Mesodermal cell (in vitro differentiated cells): ENCODE results near the gene ARHGAP6.
"Not testable (repeated sequence)": the region's sequence is repeated elsewhere in the genome, so short reads cannot be mapped to it uniquely, and the experiment has no call there.

Experiments used
- H3K27ac ChIP-seq: 2 replicates; pipeline ENCODE4 v1.7.0; 2013; ENCODE audit warnings: mild to moderate bottlenecking, low read depth, low read length, moderate library complexity; ENCODE audit not compliant: severe bottlenecking
- H3K36me3 ChIP-seq: 2 replicates; pipeline ENCODE4 v1.7.1; 2013; ENCODE audit warnings: mild to moderate bottlenecking, low read length, moderate library complexity; ENCODE audit not compliant: control insufficient read depth, insufficient read depth
- H3K4me1 ChIP-seq: one replicate; pipeline ENCODE4 v1.7.1; 2013; ENCODE audit warnings: mild to moderate bottlenecking, low read length; ENCODE audit not compliant: insufficient read depth, control insufficient read depth, poor library complexity, severe bottlenecking
- H3K4me3 ChIP-seq: 2 replicates; pipeline ENCODE4 v1.7.0; 2013; ENCODE audit warnings: low read length, control low read depth, mild to moderate bottlenecking; ENCODE audit not compliant: insufficient read depth, poor library complexity, severe bottlenecking; ENCODE audit errors: extremely low read depth
- H3K9me3 ChIP-seq: 2 replicates; pipeline ENCODE4 v1.7.1; 2013; ENCODE audit warnings: mild to moderate bottlenecking, low read length, moderate library complexity; ENCODE audit not compliant: control insufficient read depth
- WGBS, 2 experiments: methylation state at CpG; one replicate each; pipeline ENCODE4 v1.1.5; 2013; ENCODE audit warnings: missing lambda C conversion rate in 2 of 2; ENCODE audit not compliant: insufficient coverage in 2 of 2; 5-methylcytosine and 5-hydroxymethylcytosine counted together

Gene ARHGAP6

GRCh38 chrX:11528623-11529022 is 137.1 kb downstream of the ARHGAP6 start:
- H3K4me1 ChIP-seq: no peaks in the 10 kb centered on the region
- H3K27ac ChIP-seq: no peak overlapping the region
- H3K9me3 ChIP-seq: no peaks in the 10 kb centered on the region
- no peaks in the 10 kb centered on the region for H3K36me3 ChIP-seq
- no peak overlapping the region for H3K4me3 ChIP-seq
- no CpG with 5 or more reads among the region's 2 CpGs for WGBS, 2 experiments

- Histone ChIP-seq H3K27ac (no peak overlapping the region), H3K4me1 (no peaks in the 10 kb centered on the region), H3K4me3 (no peak overlapping the region), H3K36me3 (no peaks in the 10 kb centered on the region), H3K9me3 (no peaks in the 10 kb centered on the region)
- no CpG with 5 or more reads among the region's 2 CpGs for WGBS, 2 experiments
These were observed 140.0 kb downstream of the ARHGAP6 start for GRCh38 chrX:11525685-11526084.

- H3K36me3 ChIP-seq, H3K4me3 ChIP-seq, H3K4me1 ChIP-seq, H3K27ac ChIP-seq, H3K9me3 ChIP-seq: not testable (repeated sequence)
- no CpG with 5 or more reads among the region's 1 CpG for WGBS, 2 experiments
These were observed 146.5 kb downstream of the ARHGAP6 start for GRCh38 chrX:11519234-11519633.

GRCh38 chrX:11509786-11510185 is 155.9 kb downstream of the ARHGAP6 start:
- no peaks in the 10 kb centered on the region for H3K4me1 ChIP-seq
- WGBS, 2 experiments: no CpG with 5 or more reads among the region's 3 CpGs
- H3K27ac ChIP-seq: no peak overlapping the region
- no peaks in the 10 kb centered on the region for H3K36me3 ChIP-seq
- no peaks in the 10 kb centered on the region for H3K9me3 ChIP-seq
- no peak overlapping the region for H3K4me3 ChIP-seq

- H3K9me3 ChIP-seq: no peaks in the 10 kb centered on the region
- no peaks in the 10 kb centered on the region for H3K4me1 ChIP-seq
- H3K27ac ChIP-seq: no peak overlapping the region
- no CpG with 5 or more reads among the region's 2 CpGs for WGBS, 2 experiments
- H3K4me3 ChIP-seq: no peak overlapping the region
- no peaks in the 10 kb centered on the region for H3K36me3 ChIP-seq
These were observed 161.5 kb downstream of the ARHGAP6 start for GRCh38 chrX:11504234-11504633.

GRCh38 chrX:11499076-11500044 is 166.4 kb downstream of the ARHGAP6 start:
- H3K36me3 ChIP-seq: no peaks in the 10 kb centered on the region
- no peak overlapping the region for H3K27ac ChIP-seq
- no peak overlapping the region for H3K4me3 ChIP-seq
- no peaks in the 10 kb centered on the region for H3K4me1 ChIP-seq
- WGBS, 2 experiments: no CpG with 5 or more reads among the region's 5 CpGs
- H3K9me3 ChIP-seq: no peaks in the 10 kb centered on the region

- H3K4me1 ChIP-seq, H3K27ac ChIP-seq, H3K36me3 ChIP-seq, H3K4me3 ChIP-seq, H3K9me3 ChIP-seq: not testable (repeated sequence)
- WGBS, 2 experiments: no CpG with 5 or more reads among the region's 2 CpGs
These were observed 174.3 kb downstream of the ARHGAP6 start for GRCh38 chrX:11491375-11491774.

- H3K4me1 ChIP-seq: no peaks in the 10 kb centered on the region
- WGBS, 2 experiments: 85 to 92% methylated on average over 1 of the region's 1 CpG
- no peaks in the 10 kb centered on the region for H3K36me3 ChIP-seq
- no peak overlapping the region for H3K4me3 ChIP-seq
- H3K9me3 ChIP-seq: no peaks in the 10 kb centered on the region
- no peak overlapping the region for H3K27ac ChIP-seq
These were observed 181.4 kb downstream of the ARHGAP6 start for GRCh38 chrX:11484290-11484689.

- H3K4me3 ChIP-seq: no peak overlapping the region
- no peaks in the 10 kb centered on the region for H3K4me1 ChIP-seq
- H3K36me3 ChIP-seq: no peaks in the 10 kb centered on the region
- no CpG with 5 or more reads among the region's 3 CpGs for WGBS, 2 experiments
- no peak overlapping the region for H3K27ac ChIP-seq
- no peaks in the 10 kb centered on the region for H3K9me3 ChIP-seq
These were observed 184.7 kb downstream of the ARHGAP6 start for GRCh38 chrX:11481035-11481434.

- Histone ChIP-seq H3K4me1 (no peaks in the 10 kb centered on the region), H3K9me3 (no peaks in the 10 kb centered on the region), H3K36me3 (no peaks in the 10 kb centered on the region), H3K27ac (no peak overlapping the region), H3K4me3 (no peak overlapping the region)
These were observed 185.1 kb downstream of the ARHGAP6 start for GRCh38 chrX:11480626-11481025.

- no peak overlapping the region for H3K27ac ChIP-seq
- H3K36me3 ChIP-seq: no peaks in the 10 kb centered on the region
- H3K9me3 ChIP-seq: no peaks in the 10 kb centered on the region
- no CpG with 5 or more reads among the region's 3 CpGs for WGBS, 2 experiments
- no peak overlapping the region for H3K4me3 ChIP-seq
- no peaks in the 10 kb centered on the region for H3K4me1 ChIP-seq
These were observed 186.8 kb downstream of the ARHGAP6 start for GRCh38 chrX:11478911-11479310.
